ENCODE data around the gene SH3TC2. TPM values are rescaled to one million over a fixed set of nuclear protein-coding genes. Genes with fewer than 3 reads are reported as not detected.
A peak's percentile ranks its signal among the peaks of the same experiment; 100 is the strongest.

SH3TC2 gene
- total RNA-seq, 1 experiment from 2014 or later: 19.9 TPM

Small RNA genes within 50 kb of the gene (small RNA-seq; reads per million reads assigned to genes)
- gene MIR584 (8.9 reads per million, percentile 87 among the genes with 10 or more reads in this experiment), gene RNU6-732P (not detected)

Other genes with a start within 250 kb of the SH3TC2 start
- 0.60 and 0.64 TPM in 2 replicates for gene ADRB2, start 236.5 kb downstream of the SH3TC2 start, total RNA-seq (2014; rRNA removed; shearing (Covaris generic))
- 13.6 and 20.7 TPM in 2 replicates for gene ABLIM3, start 78.4 kb upstream of the SH3TC2 start, total RNA-seq (2014; rRNA removed; shearing (Covaris generic))
- gene AFAP1L1, start 208.8 kb upstream of the SH3TC2 start, total RNA-seq (2014; rRNA removed; shearing (Covaris generic)): 0.05 TPM in 1 of 2 replicates, not detected in the other